HepG2 (cell line): ENCODE measurements around the gene RAI14. TPM values are rescaled to one million over a fixed set of nuclear protein-coding genes. Genes with fewer than 3 reads are reported as not detected.

Experiments
- HMG20B ChIP-seq: conservative IDR thresholded peaks from 2 replicates; pipeline ENCODE4 v1.6.1; 2016; ENCODE audit warnings: missing genetic modification reagents, missing compliant biosample characterization
- MAFG ChIP-seq: sonication (generic); formaldehyde crosslinking; IDR thresholded peaks from 2 replicates; pipeline ENCODE4 v1.5.1; 2020; ENCODE audit warnings: mild to moderate bottlenecking, missing genetic modification reagents
- MAFK ChIP-seq, 2 experiments: IDR thresholded peaks in 1 of 2; conservative IDR thresholded peaks in 1 of 2; 2 replicates each; pipeline ENCODE4 v1.6.1; 2011; ENCODE audit warnings: improper control_type of control experiment in 2 of 2, low read length in 2 of 2
- MEIS1 ChIP-seq: sonication (generic); formaldehyde crosslinking; IDR thresholded peaks from 2 replicates; pipeline ENCODE4 v1.9.0; 2021; ENCODE audit warnings: mild to moderate bottlenecking, missing genetic modification reagents, moderate library complexity, borderline replicate concordance
- MLLT10 ChIP-seq: sonication (generic); formaldehyde crosslinking; IDR thresholded peaks from 2 replicates; pipeline ENCODE4 v1.4.0; 2020; ENCODE audit warnings: missing genetic modification reagents
- RNF2 ChIP-seq: fragments of 450-650 bp; conservative IDR thresholded peaks from 2 replicates; pipeline ENCODE4 v1.6.1; 2016; ENCODE audit warnings: low read depth
- ZFY ChIP-seq: sonication (generic); formaldehyde crosslinking; IDR thresholded peaks from 2 replicates; pipeline ENCODE4 v1.4.0; 2020; ENCODE audit warnings: missing genetic modification reagents
- ZNF788 ChIP-seq: sonication (generic); formaldehyde crosslinking; IDR thresholded peaks from 2 replicates; pipeline ENCODE4 v1.5.0; 2020; ENCODE audit warnings: mild to moderate bottlenecking, missing genetic modification reagents, borderline replicate concordance
- polyA plus RNA-seq, 8 experiments: library from polyadenylated mRNA; depleted of rRNA in 3 of 8; stranded (reverse) in 7 of 8; unstranded in 1 of 8; fragments of >200 nt; fragmentation: Illumina TruSeq in 4 of 8; extraction: Trizol in 4 of 8; gene quantifications; 2 replicates each; pipeline versions ENCODE4 v1.2.1 to v1.2.3, GENCODE V29; 2011 to 2016; ENCODE audit warnings: low read depth in 4 of 8, missing spikeins in 1 of 8, mixed read lengths in 1 of 8; ENCODE audit not compliant: insufficient read depth in 1 of 8
- total RNA-seq, 5 experiments: library from RNA; depleted of rRNA; stranded (reverse); fragments of >200 nt; fragmentation: Illumina TruSeq; extraction: Trizol; gene quantifications; 2 replicates each; pipeline ENCODE4 v1.2.3, GENCODE V29; 2016; ENCODE audit warnings: low read depth in 1 of 5
- TF ChIP-seq, protein P1 (sequence below): sonication (generic); formaldehyde crosslinking; IDR thresholded peaks from 2 replicates; pipeline ENCODE4 v1.5.0; 2020; ENCODE audit warnings: mild to moderate bottlenecking, missing genetic modification reagents, borderline replicate concordance
- TF ChIP-seq, protein P2 (sequence below): sonication (generic); formaldehyde crosslinking; IDR thresholded peaks from 2 replicates; pipeline ENCODE4 v1.4.0; 2020; ENCODE audit warnings: mild to moderate bottlenecking, missing genetic modification reagents, borderline replicate concordance
- TF ChIP-seq, protein P3 (sequence below): sonication (generic); formaldehyde crosslinking; IDR thresholded peaks from 2 replicates; pipeline ENCODE4 v1.4.0; 2020; ENCODE audit warnings: low read depth, mild to moderate bottlenecking, missing genetic modification reagents

The RAI14 gene
- total and polyA plus RNA-seq, 2 of the 13 experiments (the other 11 are each of a cell fraction or from before 2014, with no cell fraction given) = 12.6 to 18.2 TPM

DNA sequence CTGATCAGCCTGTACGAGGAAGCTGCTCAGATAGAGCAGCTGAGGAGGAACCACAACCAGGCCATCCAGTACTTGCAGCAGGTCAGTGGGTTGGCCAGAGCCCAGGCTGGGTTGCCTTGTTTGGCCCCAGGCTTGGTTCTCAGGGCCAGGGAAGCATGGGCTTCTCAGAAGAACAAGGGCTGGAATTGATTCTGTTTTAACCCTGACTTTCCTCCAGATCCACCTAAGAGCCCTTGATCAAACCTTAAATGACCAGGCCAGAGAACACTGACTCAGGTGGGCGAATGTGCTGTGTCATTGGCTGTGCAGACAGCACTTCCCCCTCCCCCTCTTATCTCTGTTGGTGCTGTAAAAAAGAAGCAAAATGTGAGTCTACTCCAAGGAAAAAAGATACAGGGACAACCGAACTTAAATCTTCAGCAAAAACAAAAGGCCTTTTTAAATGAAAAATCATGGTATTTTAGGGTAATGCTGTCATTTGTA is 210.9 kb downstream of the RAI14 start (continued):
- TF ChIP-seq, protein P1, sequence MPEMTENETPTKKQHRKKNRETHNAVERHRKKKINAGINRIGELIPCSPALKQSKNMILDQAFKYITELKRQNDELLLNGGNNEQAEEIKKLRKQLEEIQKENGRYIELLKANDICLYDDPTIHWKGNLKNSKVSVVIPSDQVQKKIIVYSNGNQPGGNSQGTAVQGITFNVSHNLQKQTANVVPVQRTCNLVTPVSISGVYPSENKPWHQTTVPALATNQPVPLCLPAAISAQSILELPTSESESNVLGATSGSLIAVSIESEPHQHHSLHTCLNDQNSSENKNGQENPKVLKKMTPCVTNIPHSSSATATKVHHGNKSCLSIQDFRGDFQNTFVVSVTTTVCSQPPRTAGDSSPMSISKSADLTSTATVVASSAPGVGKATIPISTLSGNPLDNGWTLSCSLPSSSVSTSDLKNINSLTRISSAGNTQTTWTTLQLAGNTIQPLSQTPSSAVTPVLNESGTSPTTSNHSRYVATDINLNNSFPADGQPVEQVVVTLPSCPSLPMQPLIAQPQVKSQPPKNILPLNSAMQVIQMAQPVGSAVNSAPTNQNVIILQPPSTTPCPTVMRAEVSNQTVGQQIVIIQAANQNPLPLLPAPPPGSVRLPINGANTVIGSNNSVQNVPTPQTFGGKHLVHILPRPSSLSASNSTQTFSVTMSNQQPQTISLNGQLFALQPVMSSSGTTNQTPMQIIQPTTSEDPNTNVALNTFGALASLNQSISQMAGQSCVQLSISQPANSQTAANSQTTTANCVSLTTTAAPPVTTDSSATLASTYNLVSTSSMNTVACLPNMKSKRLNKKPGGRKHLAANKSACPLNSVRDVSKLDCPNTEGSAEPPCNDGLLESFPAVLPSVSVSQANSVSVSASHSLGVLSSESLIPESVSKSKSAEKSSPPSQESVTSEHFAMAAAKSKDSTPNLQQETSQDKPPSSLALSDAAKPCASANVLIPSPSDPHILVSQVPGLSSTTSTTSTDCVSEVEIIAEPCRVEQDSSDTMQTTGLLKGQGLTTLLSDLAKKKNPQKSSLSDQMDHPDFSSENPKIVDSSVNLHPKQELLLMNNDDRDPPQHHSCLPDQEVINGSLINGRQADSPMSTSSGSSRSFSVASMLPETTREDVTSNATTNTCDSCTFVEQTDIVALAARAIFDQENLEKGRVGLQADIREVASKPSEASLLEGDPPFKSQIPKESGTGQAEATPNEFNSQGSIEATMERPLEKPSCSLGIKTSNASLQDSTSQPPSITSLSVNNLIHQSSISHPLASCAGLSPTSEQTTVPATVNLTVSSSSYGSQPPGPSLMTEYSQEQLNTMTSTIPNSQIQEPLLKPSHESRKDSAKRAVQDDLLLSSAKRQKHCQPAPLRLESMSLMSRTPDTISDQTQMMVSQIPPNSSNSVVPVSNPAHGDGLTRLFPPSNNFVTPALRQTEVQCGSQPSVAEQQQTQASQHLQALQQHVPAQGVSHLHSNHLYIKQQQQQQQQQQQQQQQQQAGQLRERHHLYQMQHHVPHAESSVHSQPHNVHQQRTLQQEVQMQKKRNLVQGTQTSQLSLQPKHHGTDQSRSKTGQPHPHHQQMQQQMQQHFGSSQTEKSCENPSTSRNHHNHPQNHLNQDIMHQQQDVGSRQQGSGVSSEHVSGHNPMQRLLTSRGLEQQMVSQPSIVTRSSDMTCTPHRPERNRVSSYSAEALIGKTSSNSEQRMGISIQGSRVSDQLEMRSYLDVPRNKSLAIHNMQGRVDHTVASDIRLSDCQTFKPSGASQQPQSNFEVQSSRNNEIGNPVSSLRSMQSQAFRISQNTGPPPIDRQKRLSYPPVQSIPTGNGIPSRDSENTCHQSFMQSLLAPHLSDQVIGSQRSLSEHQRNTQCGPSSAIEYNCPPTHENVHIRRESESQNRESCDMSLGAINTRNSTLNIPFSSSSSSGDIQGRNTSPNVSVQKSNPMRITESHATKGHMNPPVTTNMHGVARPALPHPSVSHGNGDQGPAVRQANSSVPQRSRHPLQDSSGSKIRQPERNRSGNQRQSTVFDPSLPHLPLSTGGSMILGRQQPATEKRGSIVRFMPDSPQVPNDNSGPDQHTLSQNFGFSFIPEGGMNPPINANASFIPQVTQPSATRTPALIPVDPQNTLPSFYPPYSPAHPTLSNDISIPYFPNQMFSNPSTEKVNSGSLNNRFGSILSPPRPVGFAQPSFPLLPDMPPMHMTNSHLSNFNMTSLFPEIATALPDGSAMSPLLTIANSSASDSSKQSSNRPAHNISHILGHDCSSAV (CRISPR knock-in tag) = no peak
- TF ChIP-seq ZNF788 (no peak), MEIS1 (CRISPR knock-in tag) (no peak), RNF2 (no peak), MLLT10 (no peak), HMG20B (CRISPR knock-in tag) (no peak), MAFK (conservative IDR thresholded peaks at IDR 0.05 in 1 of 2, IDR thresholded peaks at IDR 0.05 in 1 of 2; ENCODE audit: low read length in 2 of 2) (peak; percentile 34 to 55; a peak in 2 of 4 replicates), ZFY (0 out of 2 replicates have a peak, but pooled peaks have one; percentile 12), MAFG (peak; percentile 89)
- TF ChIP-seq, protein P2, sequence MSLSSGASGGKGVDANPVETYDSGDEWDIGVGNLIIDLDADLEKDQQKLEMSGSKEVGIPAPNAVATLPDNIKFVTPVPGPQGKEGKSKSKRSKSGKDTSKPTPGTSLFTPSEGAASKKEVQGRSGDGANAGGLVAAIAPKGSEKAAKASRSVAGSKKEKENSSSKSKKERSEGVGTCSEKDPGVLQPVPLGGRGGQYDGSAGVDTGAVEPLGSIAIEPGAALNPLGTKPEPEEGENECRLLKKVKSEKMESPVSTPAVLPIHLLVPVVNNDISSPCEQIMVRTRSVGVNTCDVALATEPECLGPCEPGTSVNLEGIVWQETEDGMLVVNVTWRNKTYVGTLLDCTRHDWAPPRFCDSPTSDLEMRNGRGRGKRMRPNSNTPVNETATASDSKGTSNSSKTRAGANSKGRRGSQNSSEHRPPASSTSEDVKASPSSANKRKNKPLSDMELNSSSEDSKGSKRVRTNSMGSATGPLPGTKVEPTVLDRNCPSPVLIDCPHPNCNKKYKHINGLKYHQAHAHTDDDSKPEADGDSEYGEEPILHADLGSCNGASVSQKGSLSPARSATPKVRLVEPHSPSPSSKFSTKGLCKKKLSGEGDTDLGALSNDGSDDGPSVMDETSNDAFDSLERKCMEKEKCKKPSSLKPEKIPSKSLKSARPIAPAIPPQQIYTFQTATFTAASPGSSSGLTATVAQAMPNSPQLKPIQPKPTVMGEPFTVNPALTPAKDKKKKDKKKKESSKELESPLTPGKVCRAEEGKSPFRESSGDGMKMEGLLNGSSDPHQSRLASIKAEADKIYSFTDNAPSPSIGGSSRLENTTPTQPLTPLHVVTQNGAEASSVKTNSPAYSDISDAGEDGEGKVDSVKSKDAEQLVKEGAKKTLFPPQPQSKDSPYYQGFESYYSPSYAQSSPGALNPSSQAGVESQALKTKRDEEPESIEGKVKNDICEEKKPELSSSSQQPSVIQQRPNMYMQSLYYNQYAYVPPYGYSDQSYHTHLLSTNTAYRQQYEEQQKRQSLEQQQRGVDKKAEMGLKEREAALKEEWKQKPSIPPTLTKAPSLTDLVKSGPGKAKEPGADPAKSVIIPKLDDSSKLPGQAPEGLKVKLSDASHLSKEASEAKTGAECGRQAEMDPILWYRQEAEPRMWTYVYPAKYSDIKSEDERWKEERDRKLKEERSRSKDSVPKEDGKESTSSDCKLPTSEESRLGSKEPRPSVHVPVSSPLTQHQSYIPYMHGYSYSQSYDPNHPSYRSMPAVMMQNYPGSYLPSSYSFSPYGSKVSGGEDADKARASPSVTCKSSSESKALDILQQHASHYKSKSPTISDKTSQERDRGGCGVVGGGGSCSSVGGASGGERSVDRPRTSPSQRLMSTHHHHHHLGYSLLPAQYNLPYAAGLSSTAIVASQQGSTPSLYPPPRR (CRISPR knock-in tag) = no peak
- TF ChIP-seq, protein P3, sequence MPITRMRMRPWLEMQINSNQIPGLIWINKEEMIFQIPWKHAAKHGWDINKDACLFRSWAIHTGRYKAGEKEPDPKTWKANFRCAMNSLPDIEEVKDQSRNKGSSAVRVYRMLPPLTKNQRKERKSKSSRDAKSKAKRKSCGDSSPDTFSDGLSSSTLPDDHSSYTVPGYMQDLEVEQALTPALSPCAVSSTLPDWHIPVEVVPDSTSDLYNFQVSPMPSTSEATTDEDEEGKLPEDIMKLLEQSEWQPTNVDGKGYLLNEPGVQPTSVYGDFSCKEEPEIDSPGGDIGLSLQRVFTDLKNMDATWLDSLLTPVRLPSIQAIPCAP (CRISPR knock-in tag) = no peak
